ENCODE results near the gene NENF.

GRCh38 chr1:212485913-212486618 is 53.3 kb downstream of the NENF start:
- TF ChIP-seq, protein P1, sequence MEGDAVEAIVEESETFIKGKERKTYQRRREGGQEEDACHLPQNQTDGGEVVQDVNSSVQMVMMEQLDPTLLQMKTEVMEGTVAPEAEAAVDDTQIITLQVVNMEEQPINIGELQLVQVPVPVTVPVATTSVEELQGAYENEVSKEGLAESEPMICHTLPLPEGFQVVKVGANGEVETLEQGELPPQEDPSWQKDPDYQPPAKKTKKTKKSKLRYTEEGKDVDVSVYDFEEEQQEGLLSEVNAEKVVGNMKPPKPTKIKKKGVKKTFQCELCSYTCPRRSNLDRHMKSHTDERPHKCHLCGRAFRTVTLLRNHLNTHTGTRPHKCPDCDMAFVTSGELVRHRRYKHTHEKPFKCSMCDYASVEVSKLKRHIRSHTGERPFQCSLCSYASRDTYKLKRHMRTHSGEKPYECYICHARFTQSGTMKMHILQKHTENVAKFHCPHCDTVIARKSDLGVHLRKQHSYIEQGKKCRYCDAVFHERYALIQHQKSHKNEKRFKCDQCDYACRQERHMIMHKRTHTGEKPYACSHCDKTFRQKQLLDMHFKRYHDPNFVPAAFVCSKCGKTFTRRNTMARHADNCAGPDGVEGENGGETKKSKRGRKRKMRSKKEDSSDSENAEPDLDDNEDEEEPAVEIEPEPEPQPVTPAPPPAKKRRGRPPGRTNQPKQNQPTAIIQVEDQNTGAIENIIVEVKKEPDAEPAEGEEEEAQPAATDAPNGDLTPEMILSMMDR (conservative IDR thresholded peaks at IDR 0.05 in 1 of 2, IDR thresholded peaks at IDR 0.05 in 1 of 2; ENCODE audit: low read depth in 1 of 2, low read length in 2 of 2), result no peak
- no peak for TF ChIP-seq EZH2 (IDR thresholded peaks at IDR 0.05; ENCODE audit: low read length, missing control alignments)
